ENCODE results near the gene IFNGR2.

IFNGR2 gene

DNA sequence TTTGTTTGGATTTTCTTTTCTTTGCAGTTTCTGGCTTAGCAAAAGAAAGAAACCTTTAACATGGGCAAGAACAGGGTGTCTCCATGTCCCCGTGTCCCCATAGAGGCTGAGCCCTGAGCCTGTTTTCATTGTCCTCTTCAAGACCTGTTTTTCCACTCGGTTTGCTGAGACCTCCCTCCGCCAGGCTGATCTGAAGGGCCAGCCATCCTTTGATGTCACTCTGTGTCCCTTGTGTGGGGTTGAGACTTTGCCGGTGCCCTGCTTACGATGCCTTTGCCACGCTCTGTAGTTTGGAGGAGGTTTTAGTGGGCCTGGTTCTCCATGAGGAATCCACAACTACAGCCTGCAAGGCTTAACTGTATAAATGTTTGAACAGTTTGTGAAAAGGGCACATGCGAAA, 23.8 kb downstream of the IFNGR2 start:
- no peaks in the 10 kb centered on the region for H3K27me3 ChIP-seq (ENCODE audit: insufficient read depth, low read length, poor library complexity)
- no peak for TF ChIP-seq EZH2 (IDR thresholded peaks at IDR 0.05; ENCODE audit: borderline replicate concordance, low read depth, low read length, severe bottlenecking)
- TF ChIP-seq, protein P1, sequence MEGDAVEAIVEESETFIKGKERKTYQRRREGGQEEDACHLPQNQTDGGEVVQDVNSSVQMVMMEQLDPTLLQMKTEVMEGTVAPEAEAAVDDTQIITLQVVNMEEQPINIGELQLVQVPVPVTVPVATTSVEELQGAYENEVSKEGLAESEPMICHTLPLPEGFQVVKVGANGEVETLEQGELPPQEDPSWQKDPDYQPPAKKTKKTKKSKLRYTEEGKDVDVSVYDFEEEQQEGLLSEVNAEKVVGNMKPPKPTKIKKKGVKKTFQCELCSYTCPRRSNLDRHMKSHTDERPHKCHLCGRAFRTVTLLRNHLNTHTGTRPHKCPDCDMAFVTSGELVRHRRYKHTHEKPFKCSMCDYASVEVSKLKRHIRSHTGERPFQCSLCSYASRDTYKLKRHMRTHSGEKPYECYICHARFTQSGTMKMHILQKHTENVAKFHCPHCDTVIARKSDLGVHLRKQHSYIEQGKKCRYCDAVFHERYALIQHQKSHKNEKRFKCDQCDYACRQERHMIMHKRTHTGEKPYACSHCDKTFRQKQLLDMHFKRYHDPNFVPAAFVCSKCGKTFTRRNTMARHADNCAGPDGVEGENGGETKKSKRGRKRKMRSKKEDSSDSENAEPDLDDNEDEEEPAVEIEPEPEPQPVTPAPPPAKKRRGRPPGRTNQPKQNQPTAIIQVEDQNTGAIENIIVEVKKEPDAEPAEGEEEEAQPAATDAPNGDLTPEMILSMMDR (IDR thresholded peaks at IDR 0.05; ENCODE audit: borderline replicate concordance, extremely low read depth, low read length, poor library complexity, severe bottlenecking), result no peak
- peaks cover 83% of the 10 kb centered on the region for H3K36me3 ChIP-seq (ENCODE audit: insufficient read depth, low read length)
- no peak overlapping the region for H2AFZ ChIP-seq (ENCODE audit: low read depth, low read length)
- H3K4me2 ChIP-seq (ENCODE audit: insufficient read depth, low read length), result no peak overlapping the region
- no peaks in the 10 kb centered on the region for H3K79me2 ChIP-seq (ENCODE audit: insufficient read depth, low read length)
- no peak for DNase-seq
- H3K4me3 ChIP-seq (ENCODE audit: low read depth in 1 of 2, low read length in 2 of 2), result no peak overlapping the region
- H3K4me1 ChIP-seq (ENCODE audit: insufficient read depth, low read length), result no peaks in the 10 kb centered on the region
- H3K27ac ChIP-seq (ENCODE audit: low read length), result no peak overlapping the region
- no peak overlapping the region for H3K9ac ChIP-seq (ENCODE audit: low read depth, low read length)
- no peaks in the 10 kb centered on the region for H3K9me3 ChIP-seq (ENCODE audit: insufficient read depth, low read length, severe bottlenecking)
- peaks cover 8% of the 10 kb centered on the region for H4K20me1 ChIP-seq (ENCODE audit: insufficient read depth, low read length)
- no peak for ATAC-seq (ENCODE audit: insufficient read depth, low read depth)

DNA sequence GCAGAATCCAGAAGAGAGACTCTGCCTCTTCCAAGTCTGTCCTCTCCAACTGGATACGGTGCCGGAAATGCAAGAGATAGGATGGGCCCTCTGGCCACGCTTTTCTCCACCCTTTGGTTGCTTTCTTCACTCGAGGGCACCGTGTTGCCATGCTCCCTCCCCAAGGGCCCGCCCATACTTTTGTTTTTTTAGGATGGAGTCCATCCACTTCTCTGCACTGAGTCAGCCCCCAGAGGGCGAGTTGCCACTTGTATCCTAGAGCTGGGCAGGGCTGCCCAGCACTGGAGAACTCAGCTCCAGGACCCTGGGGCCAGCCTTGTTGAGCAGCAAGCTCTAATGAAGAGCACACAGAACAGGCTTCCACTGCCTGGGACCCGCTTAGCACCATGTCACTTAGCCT, 25.5 kb downstream of the IFNGR2 start:
- DNase-seq (no peak), ATAC-seq (ENCODE audit: insufficient read depth, low read depth) (0 out of 3 replicates have a peak, but pooled peaks have one; percentile 14)
- H3K4me1 ChIP-seq (ENCODE audit: insufficient read depth, low read length), result no peaks in the 10 kb centered on the region
- H3K79me2 ChIP-seq (ENCODE audit: insufficient read depth, low read length), result no peaks in the 10 kb centered on the region
- H3K36me3 ChIP-seq (ENCODE audit: insufficient read depth, low read length), result peaks cover 88% of the 10 kb centered on the region
- peaks cover 8% of the 10 kb centered on the region for H4K20me1 ChIP-seq (ENCODE audit: insufficient read depth, low read length)
- H3K4me3 ChIP-seq (ENCODE audit: low read depth in 1 of 2, low read length in 2 of 2), result no peak overlapping the region
- H2AFZ ChIP-seq (ENCODE audit: low read depth, low read length), result no peak overlapping the region
- H3K9ac ChIP-seq (ENCODE audit: low read depth, low read length), result no peak overlapping the region
- no peaks in the 10 kb centered on the region for H3K27me3 ChIP-seq (ENCODE audit: insufficient read depth, low read length, poor library complexity)
- H3K9me3 ChIP-seq (ENCODE audit: insufficient read depth, low read length, severe bottlenecking), result no peaks in the 10 kb centered on the region
- TF ChIP-seq EZH2 (IDR thresholded peaks at IDR 0.05; ENCODE audit: borderline replicate concordance, low read depth, low read length, severe bottlenecking), result no peak
- TF ChIP-seq, protein P1 (IDR thresholded peaks at IDR 0.05; ENCODE audit: borderline replicate concordance, extremely low read depth, low read length, poor library complexity, severe bottlenecking), result no peak
- H3K27ac ChIP-seq (ENCODE audit: low read length), result no peak overlapping the region
- no peak overlapping the region for H3K4me2 ChIP-seq (ENCODE audit: insufficient read depth, low read length)

DNA sequence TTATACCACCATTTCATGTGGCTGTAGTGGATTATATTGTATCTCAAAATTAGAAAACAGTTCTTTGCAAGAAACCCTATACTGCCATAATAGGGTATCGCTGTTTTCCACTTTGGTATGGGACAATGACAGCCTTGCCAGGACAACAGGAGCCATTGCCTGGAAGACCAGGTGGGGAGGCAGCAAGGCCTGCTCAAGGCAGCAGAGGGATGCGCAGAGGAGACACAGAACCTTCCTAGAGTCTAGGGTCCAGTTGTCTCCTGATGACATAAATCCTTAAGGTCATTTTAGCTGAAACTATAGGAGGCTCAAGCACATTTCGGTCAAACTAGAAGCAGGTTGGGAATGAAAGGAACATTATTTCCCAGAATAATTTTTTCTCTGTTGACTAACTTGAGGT, 27.6 kb downstream of the IFNGR2 start:
- DNase-seq, result no peak

More for the DNA sequence above, 27.6 kb downstream of the IFNGR2 start:
- Histone ChIP-seq H3K36me3 (ENCODE audit: insufficient read depth, low read length) (peaks cover 85% of the 10 kb centered on the region), H2AFZ (ENCODE audit: low read depth, low read length) (no peak overlapping the region), H4K20me1 (ENCODE audit: insufficient read depth, low read length) (no peaks in the 10 kb centered on the region; the same call in 1 of the 2 replicates), H3K79me2 (ENCODE audit: insufficient read depth, low read length) (no peaks in the 10 kb centered on the region), H3K9me3 (ENCODE audit: insufficient read depth, low read length, severe bottlenecking) (no peaks in the 10 kb centered on the region), H3K4me1 (ENCODE audit: insufficient read depth, low read length) (no peaks in the 10 kb centered on the region), H3K9ac (ENCODE audit: low read depth, low read length) (no peak overlapping the region), H3K4me3 (ENCODE audit: low read depth in 1 of 2, low read length in 2 of 2) (no peak overlapping the region), H3K27me3 (ENCODE audit: insufficient read depth, low read length, poor library complexity) (no peaks in the 10 kb centered on the region), H3K4me2 (ENCODE audit: insufficient read depth, low read length) (no peak overlapping the region), H3K27ac (ENCODE audit: low read length) (no peak overlapping the region)
- TF ChIP-seq, protein P1 (IDR thresholded peaks at IDR 0.05; ENCODE audit: borderline replicate concordance, extremely low read depth, low read length, poor library complexity, severe bottlenecking), result no peak
- TF ChIP-seq EZH2 (IDR thresholded peaks at IDR 0.05; ENCODE audit: borderline replicate concordance, low read depth, low read length, severe bottlenecking), result no peak
- no peak for ATAC-seq (ENCODE audit: insufficient read depth, low read depth)

Data from DND-41 (cell line).